DND-41 (cell line): ENCODE data around the gene CLN6.
"Not testable (repeated sequence)": the region's sequence is repeated elsewhere in the genome, so short reads cannot be mapped to it uniquely, and the experiment has no call there.

Experiments used
- ATAC-seq: fragments of 200-7000 bp; cut with Tn5 transposase; 3 replicates; pipeline ENCODE4 v1.9.1; 2021; ENCODE audit warnings: low read depth; ENCODE audit not compliant: insufficient read depth
- DNase-seq: peaks from one replicate; pipeline ENCODE4 v3.0.0-alpha.2; 2020
- H2AFZ ChIP-seq: 2 replicates; pipeline ENCODE4 v1.6.0; 2012; ENCODE audit warnings: low read depth, low read length
- H3K27ac ChIP-seq: 2 replicates; pipeline ENCODE4 v1.5.1; 2012; ENCODE audit warnings: low read length, inconsistent platforms
- H3K27me3 ChIP-seq: fragments of 200-600 bp; sonication (generic); 2 replicates; pipeline ENCODE4 v1.6.0; 2012; ENCODE audit warnings: low read length, mild to moderate bottlenecking, inconsistent platforms; ENCODE audit not compliant: insufficient read depth, poor library complexity
- H3K36me3 ChIP-seq: 2 replicates; pipeline ENCODE4 v1.5.1; 2012; ENCODE audit warnings: low read length, inconsistent platforms; ENCODE audit not compliant: insufficient read depth
- H3K4me1 ChIP-seq: 2 replicates; pipeline ENCODE4 v1.5.1; 2012; ENCODE audit warnings: mild to moderate bottlenecking, low read length; ENCODE audit not compliant: insufficient read depth
- H3K4me2 ChIP-seq: 2 replicates; pipeline ENCODE4 v1.6.0; 2012; ENCODE audit warnings: mild to moderate bottlenecking, moderate library complexity, low read length, inconsistent platforms; ENCODE audit not compliant: insufficient read depth
- H3K4me3 ChIP-seq, 2 experiments: fragments of 200-600 bp in 1 of 2; shearing (Covaris generic) in 1 of 2; 2 replicates each; pipeline ENCODE4 v1.5.1; 2012 to 2016; ENCODE audit warnings: inconsistent platforms in 2 of 2, low read length in 2 of 2, mild to moderate bottlenecking in 2 of 2, low read depth in 1 of 2, moderate library complexity in 1 of 2
- H3K79me2 ChIP-seq: 2 replicates; pipeline ENCODE4 v1.6.0; 2012; ENCODE audit warnings: low read length, inconsistent platforms; ENCODE audit not compliant: insufficient read depth
- H3K9ac ChIP-seq: 2 replicates; pipeline ENCODE4 v1.6.0; 2012; ENCODE audit warnings: low read depth, mild to moderate bottlenecking, inconsistent platforms, low read length, moderate library complexity
- H3K9me3 ChIP-seq: 2 replicates; pipeline ENCODE4 v1.5.1; 2012; ENCODE audit warnings: low read length, moderate library complexity, mild to moderate bottlenecking, inconsistent platforms; ENCODE audit not compliant: insufficient read depth, severe bottlenecking
- H4K20me1 ChIP-seq: 2 replicates; pipeline ENCODE4 v1.6.0; 2012; ENCODE audit warnings: low read length; ENCODE audit not compliant: insufficient read depth
- CTCF ChIP-seq: IDR thresholded peaks from 2 replicates; pipeline ENCODE4 v1.5.1; 2012; ENCODE audit warnings: borderline replicate concordance, low read length, moderate library complexity, mild to moderate bottlenecking; ENCODE audit not compliant: poor library complexity, severe bottlenecking; ENCODE audit errors: extremely low read depth
- EZH2 ChIP-seq: IDR thresholded peaks from 3 replicates; pipeline ENCODE4 v1.6.1; 2012; ENCODE audit warnings: borderline replicate concordance, low read depth, mild to moderate bottlenecking, moderate library complexity, low read length, inconsistent platforms; ENCODE audit not compliant: severe bottlenecking

Gene CLN6

GRCh38 chr15:68224546-68225250, 4.8 kb downstream of the CLN6 start:
- H3K27ac ChIP-seq = peak overlapping the region; percentile 20; the same call in 1 of the 2 replicates
- H3K36me3 ChIP-seq = peaks cover 12% of the 10 kb centered on the region
- H2AFZ ChIP-seq = no peak overlapping the region
- peaks cover 40% of the 10 kb centered on the region for H3K4me1 ChIP-seq
- H3K9ac ChIP-seq = no peak overlapping the region
- H4K20me1 ChIP-seq = peaks cover 21% of the 10 kb centered on the region
- ATAC-seq = peak; percentile 59
- no peak for TF ChIP-seq EZH2
- no peak for TF ChIP-seq CTCF
- DNase-seq = peak; percentile 65
- H3K27me3 ChIP-seq = no peaks in the 10 kb centered on the region
- H3K4me3 ChIP-seq = no peak overlapping the region
- H3K4me2 ChIP-seq = peak overlapping the region; percentile 13
- H3K9me3 ChIP-seq = no peaks in the 10 kb centered on the region
- H3K79me2 ChIP-seq = peaks cover 77% of the 10 kb centered on the region

DNA sequence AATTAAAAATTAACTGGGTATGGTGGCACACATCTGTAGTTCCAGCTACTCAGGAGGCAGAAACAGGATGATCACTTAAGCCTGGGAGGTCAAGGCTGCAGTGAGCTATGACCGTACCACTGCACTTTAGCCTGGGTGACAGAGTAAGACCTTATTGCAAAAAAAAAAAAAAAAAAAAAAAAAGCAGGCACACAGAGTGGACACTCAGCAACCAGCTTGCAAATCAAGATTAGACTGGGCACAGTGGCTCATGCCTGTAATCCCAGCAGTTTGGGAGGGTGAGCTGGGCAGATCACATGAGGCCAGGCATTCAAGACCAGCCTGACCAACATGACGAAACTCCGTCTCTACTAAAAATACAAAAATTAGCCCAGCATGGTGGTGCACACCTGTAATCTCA, 5.4 kb downstream of the CLN6 start:
- Histone ChIP-seq H3K9me3 (no peaks in the 10 kb centered on the region), H3K4me2 (no peak overlapping the region), H3K36me3 (peaks cover 18% of the 10 kb centered on the region), H3K9ac (no peak overlapping the region), H3K4me1 (peaks cover 39% of the 10 kb centered on the region), H3K27me3 (no peaks in the 10 kb centered on the region), H3K79me2 (peaks cover 82% of the 10 kb centered on the region), H3K4me3 (no peak overlapping the region), H2AFZ (no peak overlapping the region), H3K27ac (no peak overlapping the region), H4K20me1 (peaks cover 26% of the 10 kb centered on the region)
- ATAC-seq (no peak), DNase-seq (no peak)
- no peak for TF ChIP-seq EZH2
- no peak for TF ChIP-seq CTCF

- Histone ChIP-seq H3K27me3 (no peaks in the 10 kb centered on the region), H3K4me1 (peaks cover 34% of the 10 kb centered on the region), H3K9me3 (no peaks in the 10 kb centered on the region), H3K27ac (no peak overlapping the region), H3K4me3 (no peak overlapping the region), H3K79me2 (peaks cover 82% of the 10 kb centered on the region), H3K9ac (no peak overlapping the region), H4K20me1 (peaks cover 28% of the 10 kb centered on the region), H3K36me3 (peaks cover 27% of the 10 kb centered on the region), H3K4me2 (no peak overlapping the region), H2AFZ (no peak overlapping the region)
- ATAC-seq (no peak), DNase-seq (no peak)
- TF ChIP-seq CTCF (no peak), EZH2 (no peak)
Measured at GRCh38 chr15:68223171-68223570, 6.4 kb downstream of the CLN6 start.

- H3K4me2 ChIP-seq, H3K27me3 ChIP-seq, H3K4me3 ChIP-seq, ATAC-seq, H3K27ac ChIP-seq, DNase-seq, H2AFZ ChIP-seq, H3K9me3 ChIP-seq, H3K9ac ChIP-seq: not testable (repeated sequence)
- H3K36me3 ChIP-seq = peaks cover 35% of the 10 kb centered on the region
- H3K4me1 ChIP-seq = peaks cover 26% of the 10 kb centered on the region
- H4K20me1 ChIP-seq = peaks cover 29% of the 10 kb centered on the region
- peaks cover 82% of the 10 kb centered on the region for H3K79me2 ChIP-seq
Measured at GRCh38 chr15:68222432-68222743, 7.1 kb downstream of the CLN6 start.

DNA sequence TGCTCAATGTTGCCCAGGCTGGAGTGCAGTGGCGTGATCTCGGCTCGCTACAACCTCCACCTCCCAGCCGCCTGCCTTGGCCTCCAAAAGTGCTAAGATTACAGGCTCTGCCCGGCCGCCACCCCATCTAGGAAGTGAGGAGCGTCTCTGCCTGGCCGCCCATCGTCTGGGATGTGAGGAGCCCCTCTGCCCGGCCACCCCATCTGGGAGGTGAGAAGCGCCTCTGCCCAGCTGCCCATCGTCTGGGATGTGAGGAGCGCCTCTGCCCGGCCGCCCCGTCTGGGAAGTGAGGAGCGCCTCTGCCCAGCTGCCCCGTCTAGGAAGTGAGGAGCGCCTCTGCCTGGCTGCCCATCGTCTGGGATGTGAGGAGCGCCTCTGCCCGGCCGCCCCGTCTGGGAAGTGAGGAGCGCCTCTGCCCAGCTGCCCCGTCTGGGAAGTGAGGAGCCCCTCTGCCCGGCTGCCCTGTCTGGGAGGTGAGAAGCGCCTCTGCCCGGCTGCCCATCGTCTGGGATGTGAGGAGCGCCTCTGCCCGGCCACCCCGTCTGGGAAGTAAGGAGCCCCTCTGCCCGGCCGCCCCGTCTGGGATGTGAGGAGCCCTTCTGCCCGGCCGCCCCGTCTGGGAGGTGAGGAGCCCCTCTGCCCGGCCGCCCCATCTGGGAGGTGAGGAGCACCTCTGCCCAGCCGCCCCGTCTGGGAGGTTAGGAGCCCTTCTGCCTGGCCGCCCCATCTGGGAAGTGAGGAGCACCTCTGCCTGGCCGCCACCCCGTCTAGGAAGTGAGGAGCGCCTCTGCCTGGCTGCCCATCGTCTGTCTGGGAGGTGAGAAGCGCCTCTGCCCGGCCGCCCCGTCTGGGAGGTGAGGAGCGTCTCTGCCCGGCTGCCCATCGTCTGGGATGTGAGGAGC, 7.7 kb downstream of the CLN6 start:
- H3K79me2 ChIP-seq = peaks cover 82% of the 10 kb centered on the region
- not testable (repeated sequence) for H3K9me3 ChIP-seq, H3K27me3 ChIP-seq, H2AFZ ChIP-seq, H3K27ac ChIP-seq, H3K9ac ChIP-seq, H3K4me2 ChIP-seq, ATAC-seq, H3K4me3 ChIP-seq, DNase-seq
- peaks cover 21% of the 10 kb centered on the region for H3K4me1 ChIP-seq
- peaks cover 30% of the 10 kb centered on the region for H4K20me1 ChIP-seq
- H3K36me3 ChIP-seq = peaks cover 41% of the 10 kb centered on the region
